GM19324 (cell line): ENCODE measurements around the gene MTCH1.

Source experiments
- ATAC-seq: cut with Tn5 transposase; IDR thresholded peaks from one replicate; pipeline ENCODE4 v1.9.1; 2021; ENCODE audit warnings: mild to moderate bottlenecking, moderate library complexity; ENCODE audit not compliant: unreplicated experiment, low FRiP score

MTCH1 gene

DNA sequence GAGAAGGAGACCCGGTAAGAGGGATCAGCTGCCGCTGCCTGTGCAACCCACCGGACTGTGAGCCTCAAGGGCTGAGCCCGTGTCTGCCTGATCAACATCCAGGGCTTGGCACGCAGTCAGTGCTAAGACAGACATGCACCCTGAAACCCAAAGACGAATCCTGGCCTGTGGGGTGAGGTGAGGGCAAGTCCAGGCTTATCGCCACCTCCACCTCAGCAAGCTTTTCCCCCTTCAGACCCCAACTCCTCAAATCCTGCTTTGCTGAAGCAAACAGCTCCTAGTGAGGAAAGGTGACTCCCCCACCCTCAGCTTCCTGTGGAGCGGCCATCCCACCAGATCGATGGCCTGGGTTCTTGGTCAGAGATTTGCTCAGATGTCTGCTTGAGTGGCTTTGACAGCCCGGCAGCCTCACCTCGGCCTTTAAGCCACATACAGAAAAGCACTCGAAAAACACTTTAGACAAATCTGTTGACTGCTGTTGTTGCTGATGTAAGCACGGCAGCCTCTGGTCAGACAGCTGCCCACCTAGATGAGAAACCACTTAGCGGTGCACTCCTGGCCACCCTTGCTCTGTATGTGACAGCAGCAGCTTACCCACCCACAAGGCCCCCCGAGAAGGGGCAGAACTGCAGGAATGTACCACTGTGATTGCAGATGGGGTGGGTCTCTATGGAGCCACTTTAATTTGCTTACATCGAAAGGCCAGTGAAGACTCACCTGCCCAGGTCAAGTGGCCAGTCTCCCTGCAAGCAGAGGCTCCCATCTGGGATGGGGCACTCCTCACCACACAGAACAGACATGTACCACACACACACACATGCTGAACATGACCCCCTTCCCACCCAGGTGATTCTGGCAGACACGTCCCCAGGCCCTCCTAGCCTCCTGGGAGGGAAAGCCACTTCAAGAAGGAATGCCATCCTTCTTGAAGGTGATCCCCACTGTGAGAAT lies 14.8 kb downstream of the MTCH1 start:
- ATAC-seq: no peak

DNA sequence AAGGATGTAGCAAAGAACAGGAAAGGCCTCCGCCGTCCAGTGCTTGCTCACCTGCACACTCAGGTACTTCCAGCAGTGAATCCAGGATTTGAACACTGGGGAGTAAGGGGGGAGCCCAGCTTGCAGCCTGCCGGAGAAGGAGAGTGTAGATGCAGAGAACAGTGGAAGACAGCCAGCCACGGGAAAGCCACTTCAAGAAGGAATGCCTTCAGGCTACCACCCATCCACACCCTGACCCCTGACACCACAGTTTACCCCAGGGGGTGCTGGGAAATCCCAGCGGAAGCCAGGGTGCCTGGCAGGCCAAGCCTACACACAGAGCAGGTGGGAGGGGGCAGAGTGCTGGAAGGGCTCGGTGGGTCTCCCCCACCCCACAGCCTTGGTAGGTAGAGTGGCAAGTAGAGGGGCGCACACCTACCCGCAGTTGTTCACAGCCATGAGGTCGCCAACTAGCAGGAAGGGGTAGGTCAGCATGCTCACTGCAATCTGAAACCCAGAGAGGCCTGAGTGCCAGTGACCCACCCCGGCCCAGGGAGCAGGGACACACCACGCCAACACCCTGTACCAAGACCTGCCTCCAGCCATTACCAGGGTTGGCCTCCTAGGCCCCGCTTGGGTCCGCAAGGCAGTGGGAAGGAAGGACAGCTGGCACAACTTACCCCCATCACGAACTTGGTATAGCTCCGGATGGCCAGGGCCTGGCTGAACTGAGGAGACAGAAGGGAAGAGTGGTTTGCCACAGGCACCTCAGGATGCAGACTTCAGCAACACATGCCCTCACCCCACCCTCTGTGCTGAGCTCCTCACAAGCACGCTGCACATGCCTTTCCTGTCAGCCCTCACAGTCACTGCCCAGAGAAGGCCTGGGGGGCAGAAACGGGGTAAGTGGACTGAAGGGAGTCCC lies 15.8 kb downstream of the MTCH1 start:
- no peak for ATAC-seq

DNA sequence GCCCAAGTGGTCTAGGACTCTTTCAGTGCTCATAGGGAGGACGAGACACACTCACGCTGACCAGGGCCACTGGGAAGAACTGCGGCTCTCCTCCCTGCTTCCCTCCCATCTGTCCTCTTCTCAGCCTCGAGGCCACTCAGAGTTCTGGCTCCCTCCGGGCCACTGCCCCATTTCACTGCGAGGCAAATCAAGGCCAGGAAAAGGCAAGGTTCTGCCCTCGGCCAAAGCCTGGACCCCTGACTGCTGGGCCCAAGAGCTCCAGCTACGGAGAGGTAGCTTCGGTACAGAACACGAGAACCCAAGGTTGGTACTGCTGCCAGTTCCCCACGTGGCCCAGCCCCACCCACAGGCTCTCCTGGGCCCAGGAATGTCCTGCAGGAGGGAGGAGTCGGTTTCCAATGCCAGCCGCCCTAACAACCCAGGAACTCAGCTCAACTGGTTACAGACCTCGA lies 16.7 kb downstream of the MTCH1 start:
- no peak for ATAC-seq

DNA sequence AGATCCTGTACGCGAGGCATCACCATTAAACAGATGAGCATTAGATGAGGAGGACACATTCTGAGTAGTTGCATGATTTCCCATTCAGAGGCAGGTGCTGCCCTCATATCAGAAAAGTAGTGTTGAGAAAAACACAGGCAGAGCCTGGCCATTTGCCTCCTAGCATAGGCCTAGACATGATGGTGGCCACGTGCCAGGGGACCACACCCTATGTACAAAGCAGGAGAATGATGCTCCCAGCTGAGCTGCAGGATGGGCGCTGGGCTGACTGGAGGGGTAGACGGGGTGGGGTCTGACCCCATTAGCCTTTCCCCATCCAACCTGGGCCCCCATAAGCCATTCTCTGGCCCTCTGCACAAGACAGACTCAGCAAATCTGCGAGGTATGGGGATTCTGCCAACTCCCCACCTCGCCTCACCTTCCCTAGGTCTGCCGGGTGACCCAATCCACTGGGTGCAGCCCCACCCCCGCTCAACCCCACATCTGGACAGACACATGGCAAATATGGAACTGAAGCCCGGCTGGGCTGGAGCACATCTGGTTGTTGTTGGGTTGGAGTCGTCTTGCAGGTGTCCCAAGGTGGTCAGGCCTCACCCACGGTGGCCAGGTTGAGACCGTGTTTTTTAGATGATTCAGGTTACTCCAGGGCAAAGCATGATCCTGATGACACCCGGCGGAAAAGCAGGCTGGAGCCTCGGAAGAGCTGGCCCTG lies 17.6 kb downstream of the MTCH1 start:
- ATAC-seq: no peak

DNA sequence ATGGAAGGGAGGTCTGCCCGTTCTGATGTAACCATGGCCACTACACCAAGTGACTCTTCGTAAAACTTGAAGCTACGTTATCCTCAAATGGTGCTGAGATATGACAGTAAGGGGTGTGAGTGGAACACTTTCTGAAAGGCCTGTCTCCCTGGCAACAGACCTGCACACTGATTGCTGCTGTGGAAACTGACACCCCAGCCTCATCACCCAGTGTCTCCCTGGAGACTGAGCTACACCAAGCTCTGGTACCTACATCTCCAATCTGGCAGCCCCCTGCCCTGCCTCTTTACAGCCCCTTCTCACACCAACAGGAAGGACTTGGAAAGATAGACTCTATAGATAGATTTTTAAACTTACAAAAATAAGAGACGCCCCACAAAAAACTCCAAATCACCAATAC lies 18.2 kb downstream of the MTCH1 start:
- ATAC-seq: no peak

DNA sequence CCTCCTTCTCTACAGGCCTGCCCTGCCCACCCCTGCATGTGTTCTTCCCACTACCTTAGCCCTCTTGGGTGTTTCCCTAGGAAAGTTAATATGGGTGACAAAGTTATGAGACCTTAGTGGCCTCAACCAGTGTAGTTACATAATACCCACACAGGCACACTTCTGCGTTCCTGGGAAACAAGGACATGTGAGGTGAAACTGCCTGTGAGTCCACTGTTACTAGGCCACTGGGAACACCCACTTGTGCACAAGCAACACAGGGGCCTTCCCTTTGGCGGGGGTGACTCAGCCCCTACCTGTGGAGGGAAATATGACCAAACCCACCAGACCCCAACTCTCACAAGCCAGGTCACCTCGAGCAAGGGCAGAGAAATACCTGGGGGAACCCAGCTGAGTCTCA lies 18.7 kb downstream of the MTCH1 start:
- ATAC-seq: no peak

DNA sequence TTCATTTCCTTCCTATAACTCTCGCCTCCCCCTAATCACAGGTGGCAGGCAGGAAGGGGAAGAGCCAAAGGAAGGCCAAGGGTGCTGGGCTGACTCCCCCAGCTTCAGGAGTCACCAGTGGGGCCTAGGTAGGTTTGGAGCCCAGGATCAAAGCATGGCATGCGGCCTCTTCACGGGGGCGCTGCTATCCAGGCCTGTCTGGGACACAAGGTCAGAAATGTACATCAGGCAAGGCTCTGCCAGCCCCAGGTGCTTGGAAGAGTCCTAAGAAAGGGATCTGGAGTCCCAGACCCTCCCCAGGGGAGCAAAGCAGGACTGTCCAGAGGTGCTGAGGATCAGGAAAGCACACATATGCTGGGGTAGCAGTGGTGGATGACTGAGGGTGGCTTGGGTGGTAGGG lies 21.1 kb downstream of the MTCH1 start:
- no peak for ATAC-seq

DNA sequence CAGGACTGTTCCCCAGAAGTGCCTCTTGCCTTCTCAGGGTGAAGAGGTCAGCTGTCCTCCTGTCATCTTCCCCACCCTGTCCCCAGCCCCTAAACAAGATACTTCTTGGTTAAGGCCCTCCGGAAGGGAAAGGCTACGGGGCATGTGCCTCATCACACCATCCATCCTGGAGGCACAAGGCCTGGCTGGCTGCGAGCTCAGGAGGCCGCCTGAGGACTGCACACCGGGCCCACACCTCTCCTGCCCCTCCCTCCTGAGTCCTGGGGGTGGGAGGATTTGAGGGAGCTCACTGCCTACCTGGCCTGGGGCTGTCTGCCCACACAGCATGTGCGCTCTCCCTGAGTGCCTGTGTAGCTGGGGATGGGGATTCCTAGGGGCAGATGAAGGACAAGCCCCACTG lies 21.6 kb downstream of the MTCH1 start:
- no peak for ATAC-seq

DNA sequence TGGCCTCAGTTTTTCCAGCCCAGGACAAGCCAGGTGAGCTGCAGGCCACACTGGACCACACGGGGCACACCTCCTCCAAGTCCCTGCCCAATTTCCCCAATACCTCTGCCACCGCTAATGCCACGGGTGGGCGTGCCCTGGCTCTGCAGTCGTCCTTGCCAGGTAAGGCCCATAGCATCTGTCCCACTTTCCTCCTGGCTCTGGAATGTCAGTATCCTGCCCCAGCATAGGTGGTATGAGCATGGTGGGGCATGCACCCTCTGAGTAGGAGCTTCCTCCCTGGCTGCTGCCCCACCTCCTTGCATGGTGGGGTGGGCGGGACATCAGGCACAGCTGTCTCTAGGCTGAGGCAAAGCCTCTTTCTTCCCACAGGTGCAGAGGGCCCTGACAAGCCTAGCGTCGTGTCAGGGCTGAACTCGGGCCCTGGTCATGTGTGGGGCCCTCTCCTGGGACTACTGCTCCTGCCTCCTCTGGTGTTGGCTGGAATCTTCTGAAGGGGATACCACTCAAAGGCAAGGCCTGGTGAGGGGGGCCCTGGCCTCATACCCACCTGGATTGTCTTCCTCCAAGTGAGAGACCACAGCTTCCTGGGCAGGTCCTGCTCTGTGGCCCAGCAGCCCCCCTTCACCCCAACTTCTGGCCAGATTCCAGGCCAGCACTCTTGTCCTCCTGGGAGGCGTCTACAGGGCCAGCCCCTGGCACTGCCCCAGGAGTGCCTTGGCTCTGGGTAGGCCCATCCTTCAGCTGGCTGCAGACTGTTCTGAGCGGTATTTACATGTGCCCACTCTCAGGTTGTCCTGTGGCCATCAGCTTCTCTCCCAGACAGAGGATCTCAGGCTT lies 22.3 kb downstream of the MTCH1 start:
- ATAC-seq: no peak

DNA sequence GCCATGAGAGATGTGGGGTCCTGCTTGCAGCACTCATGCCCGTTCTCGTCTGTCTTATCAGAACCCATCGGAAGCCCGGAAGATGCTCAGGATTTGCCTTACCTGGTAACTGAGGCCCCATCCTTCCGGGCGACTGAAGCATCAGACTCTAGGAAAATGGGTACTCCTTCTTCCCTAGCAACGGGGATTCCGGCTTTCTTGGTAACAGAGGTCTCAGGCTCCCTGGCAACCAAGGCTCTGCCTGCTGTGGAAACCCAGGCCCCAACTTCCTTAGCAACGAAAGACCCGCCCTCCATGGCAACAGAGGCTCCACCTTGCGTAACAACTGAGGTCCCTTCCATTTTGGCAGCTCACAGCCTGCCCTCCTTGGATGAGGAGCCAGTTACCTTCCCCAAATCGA lies 23.1 kb downstream of the MTCH1 start:
- no peak for ATAC-seq

DNA sequence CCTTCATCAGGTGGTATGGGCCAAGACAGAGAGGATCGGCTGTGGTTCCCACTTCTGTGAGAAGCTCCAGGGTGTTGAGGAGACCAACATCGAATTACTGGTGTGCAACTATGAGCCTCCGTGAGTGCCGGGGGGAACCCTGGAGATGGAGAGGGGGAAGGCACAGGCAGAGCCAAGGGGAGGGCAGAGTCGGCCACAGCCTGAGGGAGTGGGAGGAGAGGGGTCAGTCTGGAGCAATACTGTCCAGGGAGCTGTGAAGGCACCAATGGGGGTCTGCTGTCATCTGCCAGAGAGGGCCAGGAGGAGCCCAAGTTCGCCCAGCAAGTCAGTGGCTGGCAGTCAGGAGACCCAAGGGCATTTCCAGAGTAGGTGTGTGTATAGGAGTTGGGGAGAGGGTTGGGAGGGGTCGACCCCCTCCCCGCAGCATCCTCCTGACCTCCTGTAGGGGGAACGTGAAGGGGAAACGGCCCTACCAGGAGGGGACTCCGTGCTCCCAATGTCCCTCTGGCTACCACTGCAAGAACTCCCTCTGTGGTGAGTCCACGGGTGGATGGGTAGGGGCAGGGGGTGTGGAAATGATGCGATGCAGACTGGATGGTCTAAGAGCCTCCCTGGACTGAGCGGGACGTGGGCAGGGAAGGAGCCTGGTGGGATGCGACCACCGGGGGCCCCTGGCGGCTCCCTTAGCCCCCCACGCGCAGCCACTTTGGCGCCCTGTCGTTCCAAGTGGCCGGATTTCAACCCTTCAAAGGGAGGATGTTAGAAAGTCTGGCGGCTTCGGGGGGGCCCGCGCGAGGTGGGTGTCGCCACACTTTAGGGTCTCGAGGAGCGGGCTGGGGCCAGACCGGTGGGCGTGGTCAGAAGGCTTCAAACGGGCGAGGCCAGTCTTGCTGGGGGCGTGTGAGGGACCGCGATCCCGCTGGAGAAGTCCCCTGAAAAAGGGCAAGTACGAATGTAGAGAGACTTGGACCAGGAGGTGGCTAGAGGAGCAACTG lies 24.3 kb downstream of the MTCH1 start:
- ATAC-seq: no peak

DNA sequence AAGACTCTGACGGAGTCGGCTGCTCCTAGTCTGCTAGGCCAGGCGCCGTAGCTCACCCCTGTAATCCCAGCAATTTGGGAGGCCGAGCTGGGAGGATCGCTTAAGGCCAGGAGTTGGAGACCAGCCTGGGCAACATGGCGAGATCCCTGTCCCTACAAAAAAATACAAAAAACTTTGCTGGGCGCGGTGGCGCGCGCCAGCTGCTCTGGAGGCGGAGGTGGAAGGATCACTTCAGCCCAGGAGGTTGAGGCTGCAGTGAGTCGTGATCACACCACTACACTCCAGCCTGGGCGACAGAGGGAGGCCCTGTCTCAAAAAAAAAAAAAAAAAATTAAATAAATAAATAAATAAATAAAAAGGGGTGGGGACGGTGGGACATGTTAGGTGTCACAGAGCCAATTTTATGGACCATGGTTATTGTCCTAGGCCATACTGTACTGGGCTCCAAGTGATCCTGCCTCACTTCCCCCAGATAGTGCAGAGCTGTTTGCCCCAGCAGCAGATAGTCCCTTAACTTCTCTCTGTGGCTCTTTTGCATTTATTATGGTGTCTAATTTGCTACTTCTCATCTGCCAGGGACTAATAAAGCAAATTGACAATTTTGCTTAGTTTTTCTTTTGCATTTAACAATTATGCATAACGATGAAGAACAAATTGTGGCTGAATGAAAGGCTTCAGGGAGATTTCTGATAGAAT lies 26.3 kb downstream of the MTCH1 start:
- no peak for ATAC-seq

DNA sequence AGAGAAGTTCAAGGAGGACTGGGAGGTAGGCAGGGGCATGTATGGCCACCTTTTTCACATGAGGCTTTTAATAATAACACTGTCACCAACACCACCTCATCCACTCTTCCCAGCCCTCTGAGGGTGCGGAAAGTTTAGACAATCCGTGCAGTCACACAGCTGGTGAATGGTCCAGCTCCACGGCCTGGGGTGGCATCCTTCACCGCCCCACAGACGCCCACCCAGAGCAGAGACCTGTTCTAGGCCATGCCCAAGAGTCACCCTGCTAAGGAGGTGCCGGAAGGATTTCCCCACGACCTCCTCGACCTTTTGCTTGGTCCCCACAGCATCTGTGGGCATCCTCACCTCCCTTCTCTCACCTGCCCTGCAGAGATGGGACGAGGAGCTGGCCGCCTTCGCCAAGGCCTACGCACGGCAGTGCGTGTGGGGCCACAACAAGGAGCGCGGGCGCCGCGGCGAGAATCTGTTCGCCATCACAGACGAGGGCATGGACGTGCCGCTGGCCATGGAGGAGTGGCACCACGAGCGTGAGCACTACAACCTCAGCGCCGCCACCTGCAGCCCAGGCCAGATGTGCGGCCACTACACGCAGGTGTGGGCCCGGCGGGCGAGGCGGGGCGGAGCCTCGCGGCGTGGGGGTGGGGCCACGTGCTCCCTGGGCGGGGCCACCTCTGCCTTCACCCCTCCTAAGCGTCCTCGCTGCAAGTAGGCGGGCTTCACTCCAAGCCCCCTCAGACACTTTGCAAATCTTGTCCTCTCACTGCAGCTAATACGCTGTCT lies 27.0 kb downstream of the MTCH1 start:
- ATAC-seq: no peak

DNA sequence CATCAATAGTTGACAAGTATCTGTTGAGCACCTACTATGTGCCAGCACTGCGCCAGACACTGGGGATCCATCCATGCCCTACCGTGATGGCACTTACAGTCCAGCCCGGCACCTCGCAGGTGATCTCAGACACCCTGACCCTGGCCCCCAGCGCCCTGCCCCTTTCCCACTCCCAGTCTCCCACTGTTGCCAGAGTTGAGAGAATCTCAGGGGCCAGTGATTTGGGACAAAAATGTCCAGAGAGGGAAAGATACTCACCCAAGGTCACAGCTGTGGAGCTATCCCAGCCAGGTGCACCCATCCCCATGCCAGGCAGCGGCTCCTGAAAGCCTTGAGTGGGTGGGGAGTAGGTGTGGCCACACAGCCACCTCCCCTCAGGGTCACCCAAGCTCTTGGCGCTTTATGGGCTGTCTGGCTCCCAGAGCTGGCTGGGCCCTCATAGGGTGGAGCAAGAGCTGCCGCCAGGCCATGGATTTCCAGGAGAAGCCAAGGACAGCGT lies 28.2 kb downstream of the MTCH1 start:
- no peak for ATAC-seq

DNA sequence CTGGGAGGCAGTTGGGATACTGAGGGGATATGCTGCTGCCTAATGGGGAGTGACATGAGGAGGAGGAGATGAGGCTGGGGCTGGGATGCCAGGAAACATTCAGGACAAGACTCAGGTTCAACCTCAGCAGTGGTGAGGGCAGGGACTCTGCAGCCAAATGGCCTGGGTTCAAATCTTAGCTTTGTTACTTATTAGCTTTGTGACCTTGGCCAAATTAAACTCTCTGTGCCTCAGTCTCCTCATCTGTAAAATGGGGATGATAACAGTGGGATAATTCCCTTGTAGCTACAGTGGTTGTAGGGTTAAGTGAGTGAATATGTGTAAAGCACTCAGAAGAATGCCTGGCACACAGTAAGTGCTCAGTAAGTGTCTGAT lies 29.6 kb downstream of the MTCH1 start:
- no peak for ATAC-seq

DNA sequence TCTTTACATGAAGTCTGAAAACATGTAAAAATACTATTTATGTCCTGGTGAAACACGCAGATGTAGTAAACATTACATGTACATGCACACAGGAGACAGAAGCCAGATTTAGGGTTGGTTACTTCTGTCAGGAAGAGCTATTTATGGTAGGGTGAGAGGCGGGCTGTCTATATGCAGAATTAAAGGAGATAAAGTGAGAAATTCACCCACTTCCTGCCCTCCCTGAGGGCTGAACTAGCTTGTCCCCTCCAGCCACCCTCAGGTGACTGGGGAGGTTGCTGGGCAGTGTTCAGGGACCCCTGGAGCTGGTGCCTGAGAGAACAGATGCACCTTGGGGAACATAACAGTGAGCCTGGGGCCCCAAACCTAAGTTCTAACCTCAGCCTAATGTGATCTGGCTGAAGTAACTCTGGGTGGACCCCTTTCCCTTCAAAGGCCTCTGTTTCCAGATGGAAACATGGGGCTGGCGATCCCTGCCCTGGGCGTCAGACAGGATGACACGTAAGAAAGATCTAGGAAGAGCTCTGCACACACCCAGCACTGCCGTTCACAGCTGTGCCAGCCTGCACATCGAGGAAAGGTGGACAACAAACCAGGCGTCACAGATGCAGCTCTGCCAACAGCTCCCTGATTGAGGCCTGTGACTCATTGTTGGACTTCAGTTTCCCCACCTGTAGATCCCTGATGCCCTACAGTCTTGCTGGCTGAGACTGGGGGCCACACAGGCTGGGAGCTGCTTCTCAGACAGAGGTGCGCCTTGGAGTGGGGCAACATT lies 30.1 kb downstream of the MTCH1 start:
- no peak for ATAC-seq
